ENCODE measurements around the gene LAMC2.

Gene LAMC2

DNA sequence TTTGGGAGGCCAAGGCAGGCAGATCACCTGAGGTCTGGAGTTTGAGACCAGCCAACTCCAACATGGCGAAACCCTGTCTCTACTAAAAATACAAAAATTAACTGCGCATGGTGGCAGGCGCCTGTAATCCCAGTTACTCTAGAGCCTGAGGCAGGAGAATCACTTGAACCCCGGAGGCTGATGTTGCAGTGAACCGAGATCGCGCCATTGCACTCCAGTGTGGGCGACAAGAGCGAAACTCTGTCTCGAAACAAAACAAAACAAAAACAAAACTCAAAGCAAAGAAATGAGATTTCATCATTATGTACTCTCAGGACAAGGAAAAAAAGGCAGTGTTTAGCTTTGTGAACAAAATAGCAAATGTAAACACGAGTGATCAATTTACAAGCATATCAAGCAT, 61.0 kb downstream of the LAMC2 start:
- no peak for TF ChIP-seq BACH2 (CRISPR knock-in tag; IDR thresholded peaks at IDR 0.05; ENCODE audit: borderline replicate concordance)
- no peak for TF ChIP-seq SNAI2 (CRISPR knock-in tag; IDR thresholded peaks at IDR 0.05)
- TF ChIP-seq ESRRG (CRISPR knock-in tag; IDR thresholded peaks at IDR 0.05): no peak
- ATAC-seq: no peak

GRCh38 chr1:183247484-183247883, 61.4 kb downstream of the LAMC2 start:
- TF ChIP-seq ARNTL (CRISPR knock-in tag; IDR thresholded peaks at IDR 0.05; ENCODE audit: borderline replicate concordance, low read depth): no peak
- TF ChIP-seq TOX (CRISPR knock-in tag; IDR thresholded peaks at IDR 0.05; ENCODE audit: borderline replicate concordance): no peak
- TF ChIP-seq, protein P1, sequence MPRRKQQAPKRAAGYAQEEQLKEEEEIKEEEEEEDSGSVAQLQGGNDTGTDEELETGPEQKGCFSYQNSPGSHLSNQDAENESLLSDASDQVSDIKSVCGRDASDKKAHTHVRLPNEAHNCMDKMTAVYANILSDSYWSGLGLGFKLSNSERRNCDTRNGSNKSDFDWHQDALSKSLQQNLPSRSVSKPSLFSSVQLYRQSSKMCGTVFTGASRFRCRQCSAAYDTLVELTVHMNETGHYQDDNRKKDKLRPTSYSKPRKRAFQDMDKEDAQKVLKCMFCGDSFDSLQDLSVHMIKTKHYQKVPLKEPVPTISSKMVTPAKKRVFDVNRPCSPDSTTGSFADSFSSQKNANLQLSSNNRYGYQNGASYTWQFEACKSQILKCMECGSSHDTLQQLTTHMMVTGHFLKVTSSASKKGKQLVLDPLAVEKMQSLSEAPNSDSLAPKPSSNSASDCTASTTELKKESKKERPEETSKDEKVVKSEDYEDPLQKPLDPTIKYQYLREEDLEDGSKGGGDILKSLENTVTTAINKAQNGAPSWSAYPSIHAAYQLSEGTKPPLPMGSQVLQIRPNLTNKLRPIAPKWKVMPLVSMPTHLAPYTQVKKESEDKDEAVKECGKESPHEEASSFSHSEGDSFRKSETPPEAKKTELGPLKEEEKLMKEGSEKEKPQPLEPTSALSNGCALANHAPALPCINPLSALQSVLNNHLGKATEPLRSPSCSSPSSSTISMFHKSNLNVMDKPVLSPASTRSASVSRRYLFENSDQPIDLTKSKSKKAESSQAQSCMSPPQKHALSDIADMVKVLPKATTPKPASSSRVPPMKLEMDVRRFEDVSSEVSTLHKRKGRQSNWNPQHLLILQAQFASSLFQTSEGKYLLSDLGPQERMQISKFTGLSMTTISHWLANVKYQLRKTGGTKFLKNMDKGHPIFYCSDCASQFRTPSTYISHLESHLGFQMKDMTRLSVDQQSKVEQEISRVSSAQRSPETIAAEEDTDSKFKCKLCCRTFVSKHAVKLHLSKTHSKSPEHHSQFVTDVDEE (CRISPR knock-in tag; IDR thresholded peaks at IDR 0.05): no peak
- no peak for TF ChIP-seq TCF4 (CRISPR knock-in tag; IDR thresholded peaks at IDR 0.05; ENCODE audit: borderline replicate concordance)
- TF ChIP-seq, protein P2, sequence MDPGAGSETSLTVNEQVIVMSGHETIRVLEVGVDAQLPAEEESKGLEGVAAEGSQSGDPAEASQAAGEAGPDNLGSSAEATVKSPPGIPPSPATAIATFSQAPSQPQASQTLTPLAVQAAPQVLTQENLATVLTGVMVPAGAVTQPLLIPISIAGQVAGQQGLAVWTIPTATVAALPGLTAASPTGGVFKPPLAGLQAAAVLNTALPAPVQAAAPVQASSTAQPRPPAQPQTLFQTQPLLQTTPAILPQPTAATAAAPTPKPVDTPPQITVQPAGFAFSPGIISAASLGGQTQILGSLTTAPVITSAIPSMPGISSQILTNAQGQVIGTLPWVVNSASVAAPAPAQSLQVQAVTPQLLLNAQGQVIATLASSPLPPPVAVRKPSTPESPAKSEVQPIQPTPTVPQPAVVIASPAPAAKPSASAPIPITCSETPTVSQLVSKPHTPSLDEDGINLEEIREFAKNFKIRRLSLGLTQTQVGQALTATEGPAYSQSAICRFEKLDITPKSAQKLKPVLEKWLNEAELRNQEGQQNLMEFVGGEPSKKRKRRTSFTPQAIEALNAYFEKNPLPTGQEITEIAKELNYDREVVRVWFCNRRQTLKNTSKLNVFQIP (CRISPR knock-in tag; IDR thresholded peaks at IDR 0.05; ENCODE audit: borderline replicate concordance, low read depth): no peak
- TF ChIP-seq ISL1 (CRISPR knock-in tag; IDR thresholded peaks at IDR 0.05): no peak
- TF ChIP-seq ZNF565 (CRISPR knock-in tag; conservative IDR thresholded peaks at IDR 0.05; ENCODE audit: low read depth): no peak
- TF ChIP-seq ZC3H10 (CRISPR knock-in tag; IDR thresholded peaks at IDR 0.05): no peak
- TF ChIP-seq CSDC2 (CRISPR knock-in tag; IDR thresholded peaks at IDR 0.05): no peak
- no peak for TF ChIP-seq SNAI2 (CRISPR knock-in tag; IDR thresholded peaks at IDR 0.05)
- no peak for TF ChIP-seq RARB (CRISPR knock-in tag; IDR thresholded peaks at IDR 0.05)
- TF ChIP-seq BACH2 (CRISPR knock-in tag; IDR thresholded peaks at IDR 0.05; ENCODE audit: borderline replicate concordance): no peak
- no peak for ATAC-seq

DNA sequence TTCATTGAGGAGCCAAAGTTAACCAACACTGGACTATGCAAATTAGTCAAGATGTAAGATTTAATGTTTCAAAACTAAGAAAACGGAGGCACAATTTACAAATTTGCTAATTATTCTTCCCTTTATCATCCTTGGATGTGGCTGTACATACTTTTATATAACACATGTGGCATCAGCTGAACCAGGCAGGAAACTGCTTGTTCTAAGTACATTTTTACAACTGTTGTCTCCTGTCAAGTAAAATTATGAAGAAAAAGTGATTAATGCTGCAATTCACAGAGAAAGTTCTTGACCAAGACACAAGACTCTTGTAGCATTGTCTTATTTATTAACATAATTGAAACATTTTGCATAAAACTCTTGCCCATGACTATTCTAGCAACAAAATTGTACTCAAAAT, 61.9 kb downstream of the LAMC2 start:
- ATAC-seq: no peak
- TF ChIP-seq ZFP30 (CRISPR knock-in tag; IDR thresholded peaks at IDR 0.05) (no peak), ARNTL (CRISPR knock-in tag; IDR thresholded peaks at IDR 0.05; ENCODE audit: borderline replicate concordance, low read depth) (no peak), ESRRG (CRISPR knock-in tag; IDR thresholded peaks at IDR 0.05) (no peak), ISL1 (CRISPR knock-in tag; IDR thresholded peaks at IDR 0.05) (no peak), BACH2 (CRISPR knock-in tag; IDR thresholded peaks at IDR 0.05; ENCODE audit: borderline replicate concordance) (no peak), ZNF70 (CRISPR knock-in tag; IDR thresholded peaks at IDR 0.05) (no peak)
- TF ChIP-seq, protein P3, sequence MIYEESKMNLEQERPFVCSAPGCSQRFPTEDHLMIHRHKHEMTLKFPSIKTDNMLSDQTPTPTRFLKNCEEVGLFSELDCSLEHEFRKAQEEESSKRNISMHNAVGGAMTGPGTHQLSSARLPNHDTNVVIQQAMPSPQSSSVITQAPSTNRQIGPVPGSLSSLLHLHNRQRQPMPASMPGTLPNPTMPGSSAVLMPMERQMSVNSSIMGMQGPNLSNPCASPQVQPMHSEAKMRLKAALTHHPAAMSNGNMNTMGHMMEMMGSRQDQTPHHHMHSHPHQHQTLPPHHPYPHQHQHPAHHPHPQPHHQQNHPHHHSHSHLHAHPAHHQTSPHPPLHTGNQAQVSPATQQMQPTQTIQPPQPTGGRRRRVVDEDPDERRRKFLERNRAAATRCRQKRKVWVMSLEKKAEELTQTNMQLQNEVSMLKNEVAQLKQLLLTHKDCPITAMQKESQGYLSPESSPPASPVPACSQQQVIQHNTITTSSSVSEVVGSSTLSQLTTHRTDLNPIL (CRISPR knock-in tag; IDR thresholded peaks at IDR 0.05; ENCODE audit: low read depth): no peak
- TF ChIP-seq, protein P1 (CRISPR knock-in tag; IDR thresholded peaks at IDR 0.05): no peak

- TF ChIP-seq PPARA (CRISPR knock-in tag; IDR thresholded peaks at IDR 0.05; ENCODE audit: borderline replicate concordance) (no peak), SNAI2 (CRISPR knock-in tag; IDR thresholded peaks at IDR 0.05) (no peak), PATZ1 (CRISPR knock-in tag; IDR thresholded peaks at IDR 0.05; ENCODE audit: borderline replicate concordance) (no peak), ZNF8 (CRISPR knock-in tag; IDR thresholded peaks at IDR 0.05) (no peak), ISL1 (CRISPR knock-in tag; IDR thresholded peaks at IDR 0.05) (no peak), ZNF70 (CRISPR knock-in tag; IDR thresholded peaks at IDR 0.05) (no peak), RARB (CRISPR knock-in tag; IDR thresholded peaks at IDR 0.05) (no peak)
- TF ChIP-seq, protein P1 (CRISPR knock-in tag; IDR thresholded peaks at IDR 0.05): no peak
- no peak for ATAC-seq
These were observed 63.1 kb downstream of the LAMC2 start for GRCh38 chr1:183248989-183249691.
